GM19193 (cell line): ENCODE results near the gene HOXA10.

Experiments
- POLR2A ChIP-seq: IDR thresholded peaks from 4 replicates; pipeline ENCODE4 v1.6.1; 2011; ENCODE audit not compliant: insufficient read depth, insufficient read length; ENCODE audit errors: extremely low read depth

Gene HOXA10

DNA sequence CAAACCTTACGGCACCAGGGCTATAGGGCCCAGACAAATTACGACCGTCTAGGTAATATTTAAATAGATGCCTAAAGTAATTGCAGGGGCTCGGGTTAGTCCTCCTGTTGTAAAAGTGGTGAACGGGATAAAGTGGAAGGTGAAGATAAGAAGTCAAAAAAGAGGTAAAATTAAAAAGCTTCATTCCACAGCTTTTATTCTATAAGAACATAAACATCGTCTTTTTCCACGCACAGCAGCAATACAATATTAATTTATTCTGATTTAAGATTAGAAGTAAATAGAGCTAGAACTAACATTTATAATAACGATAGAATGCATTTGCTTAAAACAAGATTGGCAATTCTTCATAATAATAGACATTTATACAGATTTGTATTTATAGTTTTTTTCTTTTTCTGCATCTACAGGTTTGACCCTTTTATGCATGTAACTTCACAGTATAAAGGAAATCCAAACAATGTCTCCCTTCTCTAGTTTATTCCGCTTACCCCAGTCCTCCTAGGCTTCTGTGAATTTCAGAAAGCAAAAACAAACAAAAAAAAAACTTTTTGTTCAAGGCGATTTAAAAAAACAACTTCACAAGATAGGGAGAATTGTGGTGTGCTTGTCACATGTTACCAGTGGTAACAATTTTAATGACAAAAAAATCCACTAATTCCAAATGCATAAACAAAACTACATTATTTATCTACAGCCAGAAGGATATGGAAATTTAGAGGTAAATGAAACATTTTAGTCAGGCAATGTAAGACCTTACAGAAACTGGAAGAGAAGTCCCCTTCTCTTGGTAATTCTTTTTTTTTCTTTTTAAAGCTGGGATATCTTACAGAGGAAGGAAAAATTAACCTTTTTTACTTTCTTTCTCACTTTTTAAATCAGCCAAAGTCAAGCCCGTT, 3.4 kb downstream of the HOXA10 start:
- no peak for TF ChIP-seq POLR2A

DNA sequence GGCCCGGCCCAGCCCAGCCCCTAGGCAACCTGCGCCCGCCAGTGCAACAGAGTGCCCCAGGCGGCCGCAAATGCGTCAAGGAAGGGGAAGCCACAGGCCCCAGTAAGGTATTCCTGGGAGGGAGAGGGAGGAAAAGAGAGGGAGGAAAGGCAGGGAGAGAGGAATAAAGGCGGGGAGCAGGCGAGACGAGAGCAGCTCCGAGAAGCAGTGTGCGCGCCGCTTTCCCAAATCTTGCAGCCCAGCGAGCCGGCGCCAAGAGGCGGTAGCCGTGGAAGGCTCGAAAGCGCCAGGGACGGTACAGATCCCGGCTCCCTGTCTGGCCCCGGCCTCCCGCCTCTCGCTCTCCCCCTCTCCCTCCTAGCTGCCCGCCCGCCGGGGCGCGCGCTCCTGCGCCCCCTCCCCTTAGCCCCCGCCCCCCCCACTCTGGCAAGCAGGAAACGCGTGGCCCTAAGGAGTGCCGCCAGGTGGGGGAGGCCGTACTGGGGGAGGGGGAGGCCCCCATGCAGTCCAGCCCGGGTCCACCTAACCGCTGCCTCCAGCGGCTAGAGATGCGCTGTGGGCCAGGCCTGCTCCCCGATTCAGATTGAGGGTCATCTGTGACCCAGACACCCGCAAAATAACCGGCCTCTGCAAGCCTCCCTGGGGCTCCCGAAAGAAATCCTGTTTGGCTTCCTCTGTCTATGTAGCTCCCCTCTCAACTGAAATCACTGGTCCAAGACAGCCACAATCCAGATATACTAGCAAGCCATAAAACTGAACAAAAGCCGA, 4.3 kb downstream of the HOXA10 start:
- no peak for TF ChIP-seq POLR2A

- TF ChIP-seq POLR2A = no peak
Observed at GRCh38 chr7:27168265-27168947, 5.7 kb downstream of the HOXA10 start.

DNA sequence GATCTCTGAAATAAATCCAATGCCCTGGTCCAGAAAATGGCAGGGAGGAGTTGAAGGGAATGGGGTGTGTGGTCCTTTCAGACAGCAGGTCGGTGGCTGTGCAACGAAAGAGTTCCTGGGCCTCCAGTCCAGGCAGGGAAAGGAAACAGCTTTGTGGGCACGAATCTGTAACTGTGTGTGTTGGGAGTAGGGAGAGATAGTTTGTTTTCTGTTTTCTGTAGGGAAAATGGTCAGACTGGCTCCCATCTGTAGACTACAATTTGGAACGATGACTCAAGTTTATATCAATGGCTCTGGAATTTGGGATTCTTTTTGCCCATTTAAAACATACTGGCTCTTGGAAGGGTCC, 6.2 kb downstream of the HOXA10 start:
- TF ChIP-seq POLR2A = no peak

DNA sequence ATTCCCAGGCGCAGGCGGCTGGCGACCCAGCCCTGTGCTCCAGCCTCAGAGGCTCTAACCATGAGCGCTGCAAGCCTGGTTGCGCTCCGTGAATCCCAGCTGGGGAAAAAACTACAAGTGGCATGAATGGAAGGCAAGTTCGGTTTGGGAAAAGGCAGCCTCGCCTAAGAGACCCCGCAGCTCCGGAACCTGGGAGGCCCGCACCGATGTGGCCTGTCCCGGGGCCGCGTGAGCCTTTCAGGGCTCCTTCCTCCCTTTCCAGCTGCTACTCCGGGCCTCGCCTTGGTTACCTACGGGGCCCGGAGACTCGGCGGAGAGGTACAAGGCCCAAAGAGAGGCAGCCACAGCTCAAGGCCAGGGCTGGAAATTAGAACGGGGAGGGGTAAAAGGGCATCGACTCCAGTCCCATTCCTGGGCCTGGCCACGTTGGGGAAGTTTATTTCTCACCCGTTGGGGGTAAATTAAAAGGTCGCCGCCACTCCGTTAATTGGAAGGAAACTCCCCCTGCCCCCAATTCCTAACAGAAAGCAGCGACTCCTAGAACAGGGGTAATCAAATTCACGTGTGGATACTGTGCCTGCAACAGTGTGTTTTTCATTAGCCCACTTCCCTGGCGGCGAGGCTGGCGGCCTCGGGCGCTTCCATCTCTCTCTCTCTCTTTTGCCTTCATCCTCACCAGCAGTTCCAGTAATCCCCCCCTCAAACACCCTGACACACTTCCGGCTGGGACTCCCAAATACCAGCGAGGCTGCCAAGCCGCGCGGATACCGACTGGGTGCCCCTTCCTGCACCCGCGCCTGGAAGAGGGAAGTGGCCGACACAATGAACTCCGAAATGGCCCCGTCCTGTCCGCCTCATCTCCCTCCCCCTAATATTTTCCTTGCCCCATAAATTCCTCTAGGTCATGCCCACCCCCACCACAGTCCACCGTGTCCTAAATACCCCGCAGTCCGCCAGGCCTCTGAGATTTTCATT, 7.3 kb downstream of the HOXA10 start:
- TF ChIP-seq POLR2A = no peak

DNA sequence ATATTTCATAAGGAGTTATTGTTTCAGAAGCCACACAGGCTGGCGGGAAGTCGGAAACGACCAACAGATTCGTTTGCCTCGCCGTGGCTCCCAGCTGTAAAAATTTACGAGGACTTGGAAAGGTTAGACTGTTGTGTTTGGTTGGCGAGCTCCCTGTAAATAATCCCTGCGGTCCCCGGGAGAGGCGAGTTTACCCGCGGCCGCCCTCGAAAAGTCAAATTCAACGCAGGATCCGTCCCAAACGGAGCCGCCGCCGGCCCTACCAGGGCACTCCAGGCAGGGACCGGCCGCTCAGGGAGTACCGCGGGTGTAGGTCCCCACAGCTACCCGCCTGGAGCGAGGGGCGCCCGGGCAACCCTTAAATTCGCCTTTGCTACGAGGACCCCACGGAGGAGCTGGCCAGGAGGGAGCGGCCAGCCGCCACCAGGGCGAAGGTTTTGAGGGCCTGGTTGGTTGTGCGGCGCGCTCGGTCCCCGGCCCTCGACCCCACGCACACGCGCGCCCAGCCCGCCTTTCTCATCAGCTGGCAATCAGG, 8.1 kb downstream of the HOXA10 start:
- TF ChIP-seq POLR2A = no peak

DNA sequence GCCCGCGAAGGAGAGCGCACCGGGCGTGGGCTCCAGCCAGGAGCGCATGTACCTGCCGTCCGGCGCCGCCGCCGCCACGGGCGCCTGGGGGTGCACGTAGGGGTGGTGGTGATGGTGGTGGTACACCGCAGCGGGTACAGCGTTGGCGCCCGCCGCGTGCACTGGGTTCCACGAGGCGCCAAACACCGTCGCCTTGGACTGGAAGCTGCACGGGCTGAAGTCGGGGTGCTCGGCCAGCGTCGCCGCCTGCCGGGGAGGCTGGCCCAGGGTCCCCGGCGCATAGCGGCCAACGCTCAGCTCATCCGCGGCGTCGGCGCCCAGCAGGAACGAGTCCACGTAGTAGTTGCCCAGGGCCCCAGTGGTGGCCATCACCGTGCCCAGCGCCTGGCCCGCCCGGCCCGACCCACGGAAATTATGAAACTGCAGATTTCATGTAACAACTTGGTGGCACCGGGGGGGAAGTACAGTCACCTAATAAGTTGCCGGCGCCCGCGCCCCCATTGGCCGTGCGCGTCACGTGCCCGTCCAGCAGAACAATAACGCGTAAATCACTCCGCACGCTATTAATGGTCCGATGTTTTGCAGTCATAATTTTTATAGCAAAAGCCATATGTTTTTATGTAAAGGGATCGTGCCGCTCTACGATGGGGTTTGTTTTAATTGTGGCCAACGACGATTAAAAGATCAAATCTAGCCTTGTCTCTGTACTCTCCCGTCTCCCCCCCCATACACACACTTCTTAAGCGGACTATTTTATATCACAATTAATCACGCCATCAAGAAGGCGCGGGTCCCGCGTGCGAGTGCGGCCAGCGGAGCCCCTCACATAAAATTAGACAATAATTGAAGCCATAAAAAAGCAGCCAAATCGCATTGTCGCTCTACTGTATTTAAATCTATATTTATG, 8.8 kb downstream of the HOXA10 start, which contains the start of gene HOXA9:
HOXA9 (minus strand) TSS at position 449 of the 907 bp plus-strand sequence; CDS start at position 369, 80 bp downstream.
- TF ChIP-seq POLR2A = no peak

DNA sequence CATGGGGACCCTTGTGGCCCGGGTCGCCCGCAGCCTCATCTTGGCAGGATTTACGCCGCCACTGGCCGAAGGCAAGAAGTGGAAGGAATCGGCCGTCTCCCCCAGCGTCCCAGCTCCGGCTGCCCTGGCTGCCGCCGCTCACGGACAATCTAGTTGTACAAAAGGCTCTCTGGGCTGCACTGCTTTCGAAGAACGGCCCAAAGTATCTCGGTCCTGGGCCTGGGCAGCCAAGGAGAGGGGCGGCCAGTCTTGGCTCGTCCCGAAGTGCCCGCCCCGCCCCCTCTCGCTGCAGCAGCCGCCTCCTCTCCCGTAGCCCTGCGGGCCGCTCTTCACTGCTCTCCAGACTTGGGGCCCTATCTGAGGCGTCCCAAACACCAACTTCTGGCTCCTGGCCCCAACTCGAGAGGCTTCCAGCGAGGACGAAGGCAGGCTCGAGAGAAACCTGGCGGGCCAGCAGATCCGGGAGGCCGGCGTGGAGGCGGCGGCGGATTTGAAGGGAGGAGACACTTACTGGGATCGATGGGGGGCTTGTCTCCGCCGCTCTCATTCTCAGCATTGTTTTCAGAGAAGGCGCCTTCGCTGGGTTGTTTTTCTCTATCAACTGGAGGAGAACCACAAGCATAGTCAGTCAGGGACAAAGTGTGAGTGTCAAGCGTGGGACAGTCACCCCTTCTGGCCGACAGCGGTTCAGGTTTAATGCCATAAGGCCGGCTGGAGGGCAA, 9.6 kb downstream of the HOXA10 start:
- no peak for TF ChIP-seq POLR2A

GRCh38 chr7:27164045-27164366, 10.1 kb downstream of the HOXA10 start:
- no peak for TF ChIP-seq POLR2A

DNA sequence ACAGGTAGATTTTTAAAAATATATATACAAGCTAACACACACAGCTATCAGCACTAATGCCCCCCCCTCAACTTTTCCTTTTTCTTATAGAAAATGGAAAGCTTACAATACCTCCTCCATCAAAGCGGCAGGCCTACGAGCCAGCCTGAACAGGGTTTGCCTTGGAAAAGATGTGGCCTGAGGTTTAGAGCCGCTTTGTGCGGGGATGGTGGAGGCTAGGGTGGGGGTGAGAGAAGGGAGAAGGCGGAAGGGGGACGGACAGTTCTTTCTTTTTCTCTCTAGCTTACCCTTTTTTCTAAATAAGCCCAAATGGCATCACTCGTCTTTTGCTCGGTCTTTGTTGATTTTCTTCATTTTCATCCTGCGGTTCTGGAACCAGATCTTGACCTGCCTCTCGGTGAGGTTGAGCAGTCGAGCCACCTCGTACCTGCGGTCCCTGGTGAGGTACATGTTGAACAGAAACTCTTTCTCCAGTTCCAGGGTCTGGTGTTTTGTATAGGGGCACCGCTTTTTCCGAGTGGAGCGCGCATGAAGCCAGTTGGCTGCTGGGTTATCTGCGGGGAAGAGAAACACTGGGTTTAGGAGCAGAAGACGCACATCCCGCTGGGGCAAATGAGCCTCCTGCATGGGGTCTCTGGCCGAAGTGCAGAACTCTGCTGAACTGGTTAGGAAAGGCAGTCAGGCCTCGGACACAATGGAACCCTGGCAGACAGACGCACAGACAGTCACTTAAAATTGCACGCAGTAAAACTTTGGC, 10.7 kb downstream of the HOXA10 start:
- TF ChIP-seq POLR2A = no peak

GRCh38 chr7:27162561-27163287, 11.4 kb downstream of the HOXA10 start:
- no peak for TF ChIP-seq POLR2A
